ENCODE results near the gene LRTM2.

The LRTM2 gene

DNA sequence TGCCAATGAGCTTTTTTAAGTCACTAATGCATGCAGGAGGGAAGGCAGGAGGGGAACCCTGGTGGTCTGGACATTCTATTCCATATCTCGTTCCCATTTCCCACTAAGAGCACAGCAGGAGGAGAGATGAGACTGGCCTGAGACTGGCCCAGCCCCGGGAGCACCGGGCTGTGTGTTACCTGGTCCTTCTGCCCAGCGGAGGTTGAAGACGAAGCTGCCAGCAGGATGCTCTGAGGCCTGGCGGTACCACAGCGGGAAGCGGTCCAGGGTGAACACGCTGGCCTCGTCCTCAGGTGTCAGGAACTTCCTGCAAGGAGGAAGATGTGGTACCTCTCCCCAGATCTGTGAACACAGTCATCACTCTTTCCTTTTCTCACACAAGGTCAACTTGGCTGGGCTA lies 23.9 kb downstream of the LRTM2 start:
- DNase-seq = no peak

DNA sequence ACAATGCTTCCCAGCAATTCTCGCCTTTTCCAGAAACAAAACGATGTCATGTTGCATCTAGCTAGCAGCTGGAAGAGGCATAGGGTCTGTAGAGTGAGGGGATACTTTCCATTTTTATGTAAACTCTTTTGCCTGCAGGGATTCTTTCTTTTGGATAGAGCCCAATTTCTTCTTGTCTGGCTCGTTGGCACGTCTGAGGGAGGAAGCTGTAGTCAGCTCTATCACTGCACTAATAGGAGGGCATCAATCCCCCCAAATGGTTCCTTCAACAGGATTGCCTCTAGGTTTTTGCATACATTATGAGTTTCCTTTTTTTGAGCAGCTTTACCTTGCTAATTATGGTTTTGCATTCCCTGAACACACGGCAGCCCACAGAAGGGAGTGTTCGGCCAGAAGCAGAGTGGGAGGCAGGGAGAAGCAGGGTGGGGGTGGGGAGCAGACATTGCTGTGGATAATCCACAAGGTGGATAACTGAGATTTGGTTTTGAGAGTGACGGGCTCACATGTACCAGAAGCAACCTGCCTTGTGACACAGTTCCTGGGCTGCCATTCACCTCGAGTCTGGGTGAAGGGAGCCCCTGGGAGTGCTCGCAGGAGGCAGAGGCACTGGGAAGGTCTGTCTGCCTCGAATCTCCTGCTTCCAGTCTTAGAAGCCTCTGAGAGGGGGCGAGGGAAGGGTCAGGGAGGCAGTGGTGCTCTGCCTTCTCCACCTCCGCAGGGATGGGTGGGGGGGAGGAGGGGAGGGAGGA lies 24.5 kb downstream of the LRTM2 start:
- DNase-seq = no peak

DNA sequence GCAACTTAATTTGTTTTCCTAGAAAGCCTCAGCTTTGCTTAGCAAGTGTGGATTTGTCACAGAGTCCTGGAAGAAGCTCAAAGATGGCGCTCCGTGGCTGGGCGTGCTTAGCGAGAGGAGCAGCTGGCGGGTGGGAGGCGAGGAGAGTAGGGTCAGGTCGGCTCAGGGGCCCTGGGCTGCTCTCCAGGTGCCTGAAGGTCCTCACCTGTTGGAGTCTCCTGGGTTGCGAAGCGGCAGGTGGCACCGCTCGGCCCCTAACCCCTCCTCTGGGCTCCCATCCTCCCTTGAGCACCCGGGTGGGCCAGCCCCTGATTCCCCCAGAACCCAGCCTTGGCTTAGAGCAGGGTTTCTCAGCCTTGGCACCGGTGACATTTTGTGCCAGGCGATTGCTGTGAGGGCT lies 25.1 kb downstream of the LRTM2 start:
- DNase-seq = no peak

GRCh38 chr12:1845886-1846285 lies 25.5 kb downstream of the LRTM2 start:
- DNase-seq = no peak

GRCh38 chr12:1846421-1847405 lies 26.3 kb downstream of the LRTM2 start:
- DNase-seq = no peak

DNA sequence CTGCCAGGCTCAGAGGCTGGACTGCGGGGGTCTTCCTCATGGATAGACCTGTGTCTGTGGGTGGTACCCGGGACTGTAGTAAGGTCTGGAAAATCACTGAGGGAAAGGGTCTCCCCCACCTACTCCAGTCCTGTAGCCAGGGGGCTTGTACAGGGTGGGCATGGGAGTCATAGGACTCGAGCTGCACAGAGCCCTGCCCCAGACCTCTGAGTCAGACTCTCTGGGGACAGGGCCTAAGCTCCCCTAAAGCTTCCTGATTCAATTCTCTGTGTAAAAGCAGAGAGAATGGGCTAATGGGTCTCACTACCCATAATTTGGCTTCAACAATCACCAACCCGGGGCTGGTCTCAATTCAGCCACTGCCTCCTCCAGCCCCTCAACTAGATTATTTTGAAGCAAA lies 27.0 kb downstream of the LRTM2 start:
- no peak for DNase-seq

DNA sequence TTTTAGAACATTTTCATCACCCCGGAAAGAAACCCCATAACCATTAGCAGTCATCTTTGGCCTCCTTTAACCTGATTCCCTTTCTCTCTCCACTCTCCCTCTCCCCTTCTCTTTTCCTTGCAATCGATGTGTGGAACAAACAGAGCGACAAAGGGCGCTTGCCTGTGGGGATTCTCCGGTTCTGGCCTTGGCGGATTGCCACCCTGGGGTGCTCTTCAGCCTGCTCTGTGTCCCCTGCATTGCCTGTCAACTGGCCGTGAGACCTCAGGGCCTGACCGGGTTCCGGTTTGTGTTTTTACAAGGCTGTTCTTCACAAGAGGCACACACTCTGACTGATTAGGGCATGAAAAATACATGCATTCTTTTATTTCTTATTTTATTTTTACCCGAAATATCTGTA lies 27.8 kb downstream of the LRTM2 start:
- no peak for DNase-seq

GRCh38 chr12:1848745-1849144 lies 28.4 kb downstream of the LRTM2 start:
- DNase-seq = no peak

- DNase-seq = no peak
Measured at GRCh38 chr12:1851151-1851701, 30.9 kb downstream of the LRTM2 start.

DNA sequence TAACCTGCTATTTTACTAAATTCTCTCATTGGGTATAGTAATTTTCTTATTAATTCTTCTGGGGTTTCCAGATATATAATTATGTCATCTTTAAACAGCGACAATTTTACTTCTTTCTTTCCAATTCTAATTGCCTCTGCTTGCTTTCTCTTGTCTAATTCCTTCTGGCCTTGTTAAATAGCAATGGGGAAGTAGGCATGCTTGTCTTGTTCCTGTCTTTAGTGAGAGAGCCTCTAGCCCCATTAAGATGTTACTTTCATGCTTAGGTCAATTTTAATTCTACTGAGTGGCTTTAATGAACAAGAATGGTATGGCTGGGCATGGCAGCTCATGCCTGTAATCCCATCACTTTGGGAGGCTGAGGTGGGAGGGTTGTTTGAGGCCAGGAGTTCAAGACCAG lies 31.7 kb downstream of the LRTM2 start:
- no peak for DNase-seq

DNA sequence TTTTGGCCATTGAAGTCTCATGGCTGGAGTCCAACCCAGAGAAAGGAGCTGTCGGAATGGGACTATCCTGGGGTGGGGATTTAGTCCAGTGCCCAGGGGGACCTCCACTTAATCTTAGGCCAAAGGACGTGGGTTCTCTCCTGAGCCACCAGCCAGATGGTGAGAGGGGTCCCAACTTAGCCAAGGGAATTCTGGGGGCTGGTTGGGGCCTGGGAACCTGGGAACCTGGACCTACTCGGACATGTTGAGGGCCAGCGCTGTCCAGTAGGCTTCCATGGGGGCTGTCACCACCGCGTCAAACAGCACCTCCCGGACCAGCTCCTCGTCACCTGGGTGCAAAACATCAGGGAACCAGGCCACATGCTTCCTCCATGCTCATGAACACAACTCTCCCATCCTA lies 33.4 kb downstream of the LRTM2 start:
- DNase-seq = no peak

DNA sequence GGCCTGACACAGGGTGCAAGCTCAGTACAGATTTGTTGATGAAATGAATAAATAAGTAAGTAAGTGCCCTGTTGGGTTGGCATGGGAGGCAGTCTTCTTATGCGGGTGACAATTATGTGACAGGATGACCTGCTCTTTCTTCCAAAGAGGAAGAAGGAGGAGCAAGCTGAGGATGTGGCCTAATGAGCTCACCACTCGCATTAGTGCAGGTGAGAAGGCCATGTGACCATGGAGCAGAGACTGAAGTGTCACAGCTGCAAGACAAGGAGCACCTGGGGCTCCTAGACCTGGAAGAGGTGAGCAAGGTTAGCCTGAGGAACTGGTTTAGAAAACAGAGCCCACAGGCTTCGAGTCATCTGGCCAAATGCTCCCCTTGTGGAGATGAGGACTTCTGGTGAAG lies 34.9 kb downstream of the LRTM2 start:
- DNase-seq = no peak

- no peak for DNase-seq
Measured at GRCh38 chr12:1857086-1857485, 36.7 kb downstream of the LRTM2 start.

- no peak for DNase-seq
Measured at GRCh38 chr12:1857821-1858220, 37.5 kb downstream of the LRTM2 start.

GRCh38 chr12:1858456-1858855 lies 38.1 kb downstream of the LRTM2 start:
- DNase-seq = no peak

DNA sequence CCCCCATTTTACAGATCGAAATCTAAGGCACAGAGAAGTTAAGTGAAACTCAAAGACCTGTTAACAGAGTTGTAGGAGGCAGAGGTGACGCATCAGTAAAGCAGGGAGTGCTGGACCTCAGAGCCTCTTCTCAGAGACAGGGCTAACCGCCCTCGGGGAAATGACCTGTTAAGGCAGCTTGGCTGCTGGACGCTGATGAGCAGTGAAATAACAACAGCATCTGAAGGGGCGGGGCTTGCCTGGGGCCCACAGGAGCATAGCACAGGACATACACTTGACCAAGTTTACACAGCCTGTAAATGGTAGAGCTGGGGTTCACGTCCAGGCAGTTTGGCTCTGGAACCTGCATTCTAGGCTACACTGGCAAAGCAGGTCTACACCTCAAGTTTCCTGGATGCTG lies 39.3 kb downstream of the LRTM2 start:
- DNase-seq = no peak

GRCh38 chr12:1862973-1863372 lies 42.6 kb downstream of the LRTM2 start:
- no peak for DNase-seq

DNA sequence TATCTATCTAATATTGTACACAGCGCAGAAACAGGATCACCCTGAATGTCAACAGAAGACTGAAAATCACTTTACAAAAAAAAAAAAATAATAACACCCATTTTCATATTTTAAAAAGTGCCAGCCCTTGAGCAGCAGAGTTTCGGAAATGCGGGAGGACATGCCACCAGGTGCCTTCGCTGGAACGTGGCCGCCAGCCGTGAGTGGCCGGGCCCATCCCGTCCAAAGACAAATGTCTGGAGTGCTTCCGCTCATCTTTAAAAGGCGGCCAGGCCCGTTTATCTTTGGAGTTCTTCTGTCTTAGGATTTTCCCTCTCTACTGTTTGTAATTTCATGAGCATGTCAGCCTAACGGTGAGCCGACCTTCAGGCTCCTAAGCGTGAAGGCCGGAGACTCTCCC lies 43.5 kb downstream of the LRTM2 start:
- DNase-seq = no peak

DNA sequence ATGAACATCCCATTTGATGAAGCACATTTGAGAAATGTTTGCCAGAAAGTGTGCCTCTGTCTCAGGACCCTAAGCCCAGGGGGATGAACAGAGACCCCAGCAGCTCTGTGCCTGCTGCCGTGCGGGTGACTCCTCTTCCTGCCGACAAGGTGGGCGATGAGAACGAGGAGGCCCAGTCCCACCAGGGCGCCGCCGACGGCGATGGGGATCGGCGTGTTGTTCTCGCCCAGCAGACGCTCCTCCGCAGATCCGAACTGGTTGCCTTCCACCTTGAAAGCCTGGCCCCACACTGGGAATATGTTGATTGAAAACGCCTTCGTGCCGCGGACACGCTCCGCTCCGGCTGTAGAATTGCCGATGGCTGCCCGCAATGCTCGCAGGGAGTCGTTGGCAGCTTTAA lies 44.1 kb downstream of the LRTM2 start:
- no peak for DNase-seq

DNA sequence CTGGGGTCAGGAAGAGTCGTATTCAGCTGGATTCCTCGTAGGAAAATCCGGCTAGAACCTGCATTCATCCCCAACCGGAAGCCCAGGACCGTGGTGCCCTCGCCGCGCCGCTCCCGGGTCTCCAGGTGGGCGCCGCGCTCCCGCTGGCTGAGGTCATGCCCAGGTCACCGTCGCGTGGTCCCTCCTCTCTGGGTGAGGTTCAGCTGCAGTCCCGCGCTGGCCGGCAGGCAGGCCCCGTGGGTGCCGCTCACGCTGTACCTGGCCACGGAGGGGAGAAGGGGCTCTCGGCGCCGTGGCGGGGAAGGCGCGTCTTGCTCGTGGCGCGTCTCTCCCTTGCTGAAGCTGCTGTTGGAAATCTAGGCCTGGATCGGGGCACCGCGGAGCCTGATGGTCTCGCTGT lies 44.5 kb downstream of the LRTM2 start:
- no peak for DNase-seq

DNA sequence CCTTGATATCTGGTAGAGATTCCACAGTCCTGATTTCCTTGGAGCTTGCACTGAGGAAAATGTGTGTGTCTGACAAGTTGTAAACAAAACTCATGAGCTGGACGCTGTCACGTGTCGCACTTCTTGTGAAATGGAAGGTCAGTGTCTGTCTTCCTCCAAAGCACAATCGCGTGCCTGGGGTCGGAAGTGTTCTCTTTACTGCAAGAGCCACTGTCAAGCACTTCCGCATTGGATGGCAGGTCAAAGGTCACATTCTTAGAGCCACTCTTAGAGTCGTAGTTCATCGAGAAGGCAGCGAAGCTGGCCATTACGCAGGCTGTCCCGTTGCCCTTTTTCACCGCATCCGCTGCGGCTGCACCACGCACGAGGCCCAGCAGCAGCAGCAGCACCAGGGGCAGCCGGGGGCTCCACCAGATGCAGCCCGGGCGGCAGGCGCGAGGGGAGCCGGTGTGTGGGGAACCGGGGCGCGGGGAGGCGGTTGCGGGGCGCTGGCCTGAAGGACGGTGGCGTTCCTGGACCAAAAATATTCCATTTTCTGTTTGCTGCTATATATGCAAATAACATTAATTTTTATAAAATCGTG lies 45.0 kb downstream of the LRTM2 start:
- no peak for DNase-seq

GRCh38 chr12:1869145-1869544 lies 48.8 kb downstream of the LRTM2 start:
- DNase-seq = no peak

DNA sequence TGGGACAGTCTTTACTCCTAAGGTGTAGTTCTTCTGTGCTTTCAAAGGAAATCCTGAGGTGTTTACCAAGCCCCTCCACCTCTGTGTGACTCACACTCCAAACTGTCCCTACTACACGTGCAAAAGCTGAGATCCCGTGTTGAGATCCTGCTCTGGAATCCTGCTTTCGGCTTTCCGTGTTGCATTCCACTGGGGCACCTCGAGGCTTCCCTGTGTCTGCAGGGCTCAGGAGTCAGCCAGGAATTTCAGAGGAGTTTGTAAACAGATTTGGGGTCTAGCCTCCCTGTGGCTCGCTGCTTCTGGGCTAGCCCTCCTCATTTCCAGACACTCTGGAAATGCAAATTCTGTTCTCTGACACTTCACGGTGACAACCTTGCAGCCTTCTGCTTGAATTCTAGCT lies 49.7 kb downstream of the LRTM2 start:
- DNase-seq = no peak

All from CD4-positive, alpha-beta T cell treated with Interleukin-15 for 1 hour (primary cell).